Measurements from ENCODE around the gene ASB18. TPM values are rescaled to one million over a fixed set of nuclear protein-coding genes. Genes with fewer than 3 reads are reported as not detected.

The ASB18 gene
- total and polyA plus RNA-seq, 8 donors: 0.05 to 0.07 (median 0.06) TPM; not detected in 5

DNA sequence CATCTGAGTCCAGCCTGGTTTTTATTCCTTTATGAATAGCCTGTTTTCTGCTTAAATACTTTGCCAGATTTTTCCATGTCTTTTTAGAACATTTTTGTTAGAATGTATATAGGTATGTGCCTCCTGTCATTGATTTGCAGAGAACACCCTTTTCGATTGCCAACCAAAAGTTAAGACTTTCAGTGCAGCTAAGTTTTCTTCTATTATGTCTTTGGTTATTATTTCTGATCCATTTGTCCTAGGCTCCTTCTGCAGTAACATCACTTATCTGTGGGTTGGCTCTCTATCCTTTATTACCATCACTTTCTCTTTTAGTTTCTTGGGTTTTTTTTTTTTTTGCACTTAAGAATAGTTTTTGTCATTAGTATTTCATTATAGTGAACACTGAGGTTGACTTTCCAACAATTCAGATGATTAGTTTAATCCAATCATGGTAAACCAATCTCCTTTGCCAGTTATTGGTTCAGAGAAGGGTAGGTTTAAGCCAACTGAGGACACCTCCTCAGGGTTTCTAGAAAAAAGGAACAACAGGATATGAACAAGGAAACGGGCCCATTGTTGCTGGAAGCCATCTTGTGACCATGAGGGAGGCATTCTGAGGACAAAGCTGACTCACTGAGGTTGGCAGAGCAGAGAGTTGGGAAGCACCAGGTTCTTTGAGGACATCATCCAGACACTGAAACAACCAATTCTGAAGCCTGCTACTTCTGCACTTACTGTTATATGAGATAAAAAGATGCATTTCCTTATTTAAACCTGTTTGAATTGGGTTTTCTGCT, 58.1 kb downstream of the ASB18 start:
- Histone ChIP-seq H3K36me3 (no peaks in the 10 kb centered on the region), H3K27me3 (peaks cover 0 to 22% of the 10 kb centered on the region in 2 donors), H3K4me1 (no peaks in the 10 kb centered on the region), H3K4me3 (no peak overlapping the region), H3K9me3 (peaks cover 0 to 15% of the 10 kb centered on the region in 2 donors), H3K27ac (no peak overlapping the region)
- DNase-seq (no peak), ATAC-seq (no peak)
- intact Hi-C loops (cut with DNase I): no loop called here
- TF ChIP-seq, protein P1, sequence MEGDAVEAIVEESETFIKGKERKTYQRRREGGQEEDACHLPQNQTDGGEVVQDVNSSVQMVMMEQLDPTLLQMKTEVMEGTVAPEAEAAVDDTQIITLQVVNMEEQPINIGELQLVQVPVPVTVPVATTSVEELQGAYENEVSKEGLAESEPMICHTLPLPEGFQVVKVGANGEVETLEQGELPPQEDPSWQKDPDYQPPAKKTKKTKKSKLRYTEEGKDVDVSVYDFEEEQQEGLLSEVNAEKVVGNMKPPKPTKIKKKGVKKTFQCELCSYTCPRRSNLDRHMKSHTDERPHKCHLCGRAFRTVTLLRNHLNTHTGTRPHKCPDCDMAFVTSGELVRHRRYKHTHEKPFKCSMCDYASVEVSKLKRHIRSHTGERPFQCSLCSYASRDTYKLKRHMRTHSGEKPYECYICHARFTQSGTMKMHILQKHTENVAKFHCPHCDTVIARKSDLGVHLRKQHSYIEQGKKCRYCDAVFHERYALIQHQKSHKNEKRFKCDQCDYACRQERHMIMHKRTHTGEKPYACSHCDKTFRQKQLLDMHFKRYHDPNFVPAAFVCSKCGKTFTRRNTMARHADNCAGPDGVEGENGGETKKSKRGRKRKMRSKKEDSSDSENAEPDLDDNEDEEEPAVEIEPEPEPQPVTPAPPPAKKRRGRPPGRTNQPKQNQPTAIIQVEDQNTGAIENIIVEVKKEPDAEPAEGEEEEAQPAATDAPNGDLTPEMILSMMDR (IDR thresholded peaks at IDR 0.05): no peak

DNA sequence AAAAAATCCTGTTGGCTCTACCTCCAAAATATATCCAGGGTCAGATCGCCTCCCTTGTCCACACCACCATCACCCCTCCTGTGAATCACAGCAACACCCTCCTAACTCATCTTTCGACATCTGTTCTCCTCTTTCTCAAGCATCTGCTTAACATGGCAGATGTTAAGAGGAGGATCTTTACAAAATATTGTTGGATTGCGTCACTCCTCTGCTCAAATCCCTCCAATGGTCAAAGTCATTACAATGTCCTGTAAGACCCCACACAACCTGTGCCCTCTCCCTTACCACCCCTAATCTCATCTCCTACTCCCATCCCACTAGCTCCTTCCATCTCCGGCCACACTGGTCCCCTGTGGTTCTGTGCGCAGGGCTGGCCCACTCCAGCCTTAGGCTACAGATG, 59.3 kb downstream of the ASB18 start:
- DNase-seq (no peak), ATAC-seq (no peak)
- H3K27ac ChIP-seq: no peak overlapping the region
- H3K36me3 ChIP-seq: no peaks in the 10 kb centered on the region
- H3K4me1 ChIP-seq: no peaks in the 10 kb centered on the region
- intact Hi-C loops (cut with DNase I): no loop called here
- H3K4me3 ChIP-seq: no peak overlapping the region
- H3K9me3 ChIP-seq: peaks cover 0 to 15% of the 10 kb centered on the region in 2 donors
- TF ChIP-seq, protein P1 (IDR thresholded peaks at IDR 0.05): no peak
- H3K27me3 ChIP-seq: peaks cover 0 to 12% of the 10 kb centered on the region in 2 donors

DNA sequence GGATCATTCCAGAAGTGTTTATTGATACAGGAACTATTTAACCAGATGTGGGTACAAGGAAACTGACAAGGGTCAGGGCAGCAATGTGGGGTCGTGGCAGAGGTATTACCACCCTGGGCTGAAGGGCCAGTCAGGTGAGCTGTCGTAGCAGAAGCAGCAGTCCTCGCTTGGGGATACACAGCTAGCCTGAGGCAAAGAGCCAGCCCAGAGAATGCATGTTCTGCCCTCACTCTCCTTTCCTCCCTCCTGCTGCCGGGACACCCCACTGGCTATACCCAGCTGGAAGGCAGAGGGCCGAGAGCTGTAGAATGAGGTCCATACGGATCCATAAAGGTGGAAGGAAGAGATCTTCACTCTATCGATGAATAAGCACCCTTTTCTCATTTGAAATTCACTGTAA, 63.8 kb downstream of the ASB18 start:
- no peaks in the 10 kb centered on the region for H3K36me3 ChIP-seq
- H3K27ac ChIP-seq: no peak overlapping the region
- DNase-seq (peak in 1 of 4 donors; percentile 7), ATAC-seq (no peak)
- no peak overlapping the region for H3K4me3 ChIP-seq
- H3K27me3 ChIP-seq: peaks cover 0 to 5% of the 10 kb centered on the region in 2 donors
- H3K4me1 ChIP-seq: no peaks in the 10 kb centered on the region
- TF ChIP-seq, protein P1 (IDR thresholded peaks at IDR 0.05): no peak
- intact Hi-C loops (cut with DNase I): no loop called here
- H3K9me3 ChIP-seq: peaks cover 0 to 5% of the 10 kb centered on the region in 2 donors

DNA sequence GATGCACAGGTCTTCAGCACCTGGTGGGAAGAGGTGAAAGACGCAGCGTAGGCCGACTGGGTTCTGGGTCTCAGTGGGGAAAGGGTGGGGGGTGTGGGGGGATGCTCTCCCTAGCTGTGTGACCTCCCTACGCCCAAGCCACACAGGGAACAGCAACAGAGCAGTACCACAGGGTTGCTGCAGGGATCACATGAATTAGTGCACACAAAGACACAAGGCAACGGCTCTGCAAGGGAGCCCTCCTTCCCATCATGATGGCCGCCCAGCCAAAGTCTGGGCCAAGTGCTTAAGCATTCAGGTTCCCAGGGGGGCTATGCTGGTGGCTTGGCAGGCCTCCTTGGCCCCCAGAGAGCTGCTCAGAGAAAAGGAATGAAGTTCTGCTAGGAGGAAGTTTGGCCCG, 67.8 kb downstream of the ASB18 start:
- no peaks in the 10 kb centered on the region for H3K4me1 ChIP-seq
- TF ChIP-seq, protein P1 (IDR thresholded peaks at IDR 0.05): no peak
- ATAC-seq (no peak), DNase-seq (no peak)
- no peak overlapping the region for H3K4me3 ChIP-seq
- H3K36me3 ChIP-seq: no peaks in the 10 kb centered on the region
- intact Hi-C loops (cut with DNase I): no loop called here
- no peaks in the 10 kb centered on the region for H3K9me3 ChIP-seq
- no peaks in the 10 kb centered on the region for H3K27me3 ChIP-seq
- H3K27ac ChIP-seq: no peak overlapping the region

DNA sequence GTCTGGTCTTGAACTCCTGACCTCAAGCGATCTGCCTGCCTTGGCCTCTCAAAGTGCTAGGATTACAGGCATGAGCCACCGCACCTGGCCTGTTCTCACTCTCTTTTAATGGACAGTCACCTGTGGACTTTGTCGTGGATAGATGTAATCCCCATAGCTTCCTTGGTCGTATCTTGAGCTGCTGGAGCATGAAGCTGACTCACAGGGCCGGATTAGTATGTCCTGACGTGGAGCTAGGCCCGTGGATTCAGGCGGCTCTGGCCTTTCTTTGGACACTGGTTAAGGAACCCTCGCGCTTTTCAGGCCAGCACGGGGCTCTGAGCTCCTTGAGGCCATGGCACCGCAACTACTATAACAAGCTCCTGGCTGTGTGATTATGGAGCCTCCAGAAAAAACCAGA, 68.5 kb downstream of the ASB18 start:
- no peaks in the 10 kb centered on the region for H3K9me3 ChIP-seq
- no peaks in the 10 kb centered on the region for H3K4me1 ChIP-seq
- no peaks in the 10 kb centered on the region for H3K27me3 ChIP-seq
- no peak for DNase-seq
- H3K27ac ChIP-seq: no peak overlapping the region
- no peaks in the 10 kb centered on the region for H3K36me3 ChIP-seq
- TF ChIP-seq, protein P1 (IDR thresholded peaks at IDR 0.05): no peak
- intact Hi-C loops (cut with DNase I): no loop called here
- ATAC-seq: no peak
- H3K4me3 ChIP-seq: no peak overlapping the region
